Endothelial cell of umbilical vein (primary cell): ENCODE data around the gene PNLIP. TPM values are rescaled to one million over a fixed set of nuclear protein-coding genes. Genes with fewer than 3 reads are reported as not detected.

Source experiments
- BruUV-seq: library from RNA; stranded (reverse); fragments of 400-500 nt; replicated peaks from 2 replicates; lab custom pipeline; 2021; lab: Mats Ljungman, UMichigan
- CTCF ChIA-PET: fragments of 300-600, 350-600 bp; sonication (Branson Sonifier 250); formaldehyde crosslinking; loops from one replicate; lab custom pipeline; 2021; ENCODE audit warnings: antibody characterized with exemption, inconsistent platforms; lab: Charles Lee
- POLR2A ChIA-PET: fragments of 300-600, 350-600 bp; sonication (Branson Sonifier 250); formaldehyde crosslinking; loops from one replicate; lab custom pipeline; 2021; ENCODE audit warnings: antibody characterized with exemption, inconsistent platforms; lab: Charles Lee
- DNase-seq: peaks from one replicate; pipeline ENCODE4 v3.0.0-alpha.2; 2011; ENCODE audit warnings: low read depth, low spot score
- FAIRE-seq: peaks from 2 replicates; lab custom pipeline; 2011; peaks lifted over from hg19 to GRCh38; lab: Jason Lieb, UNC
- H2AFZ ChIP-seq: 2 replicates; pipeline ENCODE4 v1.6.0; 2012; ENCODE audit warnings: low read depth, low read length, control low read depth, inconsistent platforms
- H3K27ac ChIP-seq: 2 replicates; pipeline ENCODE4 v1.5.1; 2011; ENCODE audit warnings: low read depth, mild to moderate bottlenecking, control low read depth, low read length, moderate library complexity; ENCODE audit not compliant: insufficient read depth
- H3K27me3 ChIP-seq, 2 experiments: 2 replicates each; pipeline versions ENCODE4 v1.6.0 to v1.6.1; 2011; ENCODE audit warnings: low read length in 2 of 2, mixed read lengths in 1 of 2; ENCODE audit not compliant: control insufficient read depth in 2 of 2, insufficient read depth in 2 of 2
- H3K36me3 ChIP-seq, 2 experiments: 2 replicates in 1 of 2; 3 replicates in 1 of 2; pipeline ENCODE4 v1.5.1; 2011; ENCODE audit warnings: low read length in 2 of 2, mild to moderate bottlenecking in 1 of 2, moderate library complexity in 1 of 2; ENCODE audit not compliant: control insufficient read depth in 2 of 2, insufficient read depth in 2 of 2; ENCODE audit errors: extremely low read depth in 1 of 2
- H3K4me1 ChIP-seq: 3 replicates; pipeline ENCODE4 v1.5.1; 2011; ENCODE audit warnings: mild to moderate bottlenecking, low read length; ENCODE audit not compliant: control insufficient read depth, insufficient read depth; ENCODE audit errors: extremely low read depth
- H3K4me2 ChIP-seq: 2 replicates; pipeline ENCODE4 v1.6.1; 2011; ENCODE audit warnings: low read length, control low read depth, mixed read lengths; ENCODE audit not compliant: insufficient read depth
- H3K4me3 ChIP-seq, 3 experiments: fragments of 200-600 bp in 1 of 3; sonication (generic), shearing (Covaris generic) in 1 of 3; replicated peaks in 1 of 3; 2 replicates each; pipeline ENCODE4 v1.5.1; 2011 to 2016; ENCODE audit warnings: control low read depth in 3 of 3, low read length in 3 of 3, mild to moderate bottlenecking in 2 of 3, inconsistent platforms in 1 of 3, low read depth in 1 of 3, moderate library complexity in 1 of 3; ENCODE audit not compliant: insufficient read depth in 1 of 3
- H3K79me2 ChIP-seq: 2 replicates; pipeline ENCODE4 v1.6.0; 2012; ENCODE audit warnings: low read length, inconsistent platforms; ENCODE audit not compliant: control insufficient read depth, insufficient read depth
- H3K9ac ChIP-seq: replicated peaks from 2 replicates; pipeline ENCODE3; 2011; ENCODE audit warnings: low read length, control low read depth; ENCODE audit not compliant: insufficient read depth; ENCODE audit errors: extremely low read depth
- H3K9me1 ChIP-seq: replicated peaks from 3 replicates; pipeline ENCODE4 v1.6.0; 2011; ENCODE audit warnings: mild to moderate bottlenecking, low read length; ENCODE audit not compliant: control insufficient read depth, insufficient read depth; ENCODE audit errors: extremely low read depth
- H3K9me3 ChIP-seq: replicated peaks from 2 replicates; pipeline ENCODE4 v1.5.1; 2012; ENCODE audit warnings: low read length, inconsistent platforms; ENCODE audit not compliant: control insufficient read depth, insufficient read depth
- H4K20me1 ChIP-seq: replicated peaks from 2 replicates; pipeline ENCODE3; 2011; ENCODE audit warnings: mild to moderate bottlenecking, low read length; ENCODE audit not compliant: control insufficient read depth, insufficient read depth; ENCODE audit errors: extremely low read depth
- EZH2 ChIP-seq: IDR thresholded peaks from 2 replicates; pipeline ENCODE4 v1.6.1; 2012; ENCODE audit warnings: borderline replicate concordance, low read depth, mild to moderate bottlenecking, moderate library complexity, low read length, inconsistent platforms; ENCODE audit not compliant: severe bottlenecking
- MYC ChIP-seq: IDR thresholded peaks from one replicate; pipeline ENCODE4 v1.6.1; 2011; ENCODE audit warnings: mild to moderate bottlenecking, low read depth, low read length
- POLR2AphosphoS5 ChIP-seq: IDR thresholded peaks from 2 replicates; pipeline ENCODE4 v1.6.1; 2012; ENCODE audit warnings: low read depth, mild to moderate bottlenecking, control low read depth, low read length, moderate library complexity; ENCODE audit not compliant: insufficient read depth
- dilution Hi-C: fragments of 300-500 bp; cut with MboI; formaldehyde crosslinking; loops from one replicate; pipeline ENCODE4 v1.15.0; 2019; ENCODE audit warnings: low sequenced_read_pairs; ENCODE audit not compliant: extremely low pct_ligation_motif_present
- intact Hi-C: fragments of 100-400 bp; cut with micrococcal nuclease; formaldehyde crosslinking; loops from one replicate; pipeline ENCODE4 v1.10.0; 2022
- polyA plus RNA-seq, 4 experiments: library from polyadenylated mRNA; depleted of rRNA in 3 of 4; stranded (reverse) in 3 of 4; unstranded in 1 of 4; fragments of >200 nt; gene quantifications; 2 replicates each; pipeline versions ENCODE4 v1.2.1 to v1.2.3, GENCODE V29; 2011 to 2012; ENCODE audit warnings: missing spikeins in 1 of 4
- total RNA-seq: library from RNA; stranded (reverse); gene quantifications from 2 replicates; pipeline ENCODE4 v1.2.3, GENCODE V29; 2021
- TF ChIP-seq, protein P1 (sequence below), 2 donors: IDR thresholded peaks; 1 replicate in 1 of 2; 2 replicates in 1 of 2; pipeline ENCODE4 v1.5.1; 2011; ENCODE audit warnings: low read length in 2 of 2, mild to moderate bottlenecking in 2 of 2, moderate library complexity in 2 of 2, control low read depth in 1 of 2, inconsistent platforms in 1 of 2, low read depth in 1 of 2; ENCODE audit not compliant: insufficient read depth in 1 of 2; ENCODE audit errors: extremely low read depth in 1 of 2
- TF ChIP-seq, protein P2 (sequence below): IDR thresholded peaks from 2 replicates; pipeline ENCODE4 v1.6.1; 2011; ENCODE audit not compliant: insufficient read depth, insufficient read length

PNLIP gene
- total and polyA plus RNA-seq, 2 donors (not counting 3 experiments of a cell fraction or from before 2014, with no cell fraction given), result not detected

DNA sequence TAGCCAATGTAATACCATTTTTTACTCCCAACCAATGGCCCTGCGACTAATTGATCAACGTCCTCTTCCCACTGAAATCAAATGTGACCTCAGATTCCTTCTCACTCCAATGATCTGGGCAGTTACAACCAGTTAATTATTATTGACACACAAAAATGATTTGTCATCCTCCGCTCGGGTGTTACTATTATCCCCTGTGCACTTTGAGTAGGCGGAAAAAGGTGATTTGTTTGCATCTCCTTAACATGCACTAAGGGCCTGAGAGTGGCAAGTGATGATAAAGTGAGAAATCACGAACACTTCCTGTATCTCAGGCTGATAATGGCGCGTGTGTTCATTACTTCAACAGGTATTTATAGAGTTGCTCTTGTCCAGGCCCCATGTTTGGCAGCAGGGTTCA lies 40.9 kb upstream of the PNLIP start:
- no peak overlapping the region for H3K4me3 ChIP-seq
- H3K9me3 ChIP-seq, result no peaks in the 10 kb centered on the region
- H3K27ac ChIP-seq, result no peak overlapping the region
- intact Hi-C loops, result no loop called here
- no peak overlapping the region for H3K9ac ChIP-seq
- no peaks in the 10 kb centered on the region for H4K20me1 ChIP-seq
- dilution Hi-C loops, result no loop called here
- DNase-seq (no peak), FAIRE-seq (no peak)
- H2AFZ ChIP-seq, result no peak overlapping the region
- no peaks in the 10 kb centered on the region for H3K79me2 ChIP-seq
- no peak overlapping the region for H3K4me2 ChIP-seq
- H3K27me3 ChIP-seq, result no peaks in the 10 kb centered on the region
- H3K36me3 ChIP-seq, result no peaks in the 10 kb centered on the region
- H3K4me1 ChIP-seq, result no peaks in the 10 kb centered on the region
- TF ChIP-seq EZH2, result no peak
- no peak for TF ChIP-seq MYC
- TF ChIP-seq, protein P1, sequence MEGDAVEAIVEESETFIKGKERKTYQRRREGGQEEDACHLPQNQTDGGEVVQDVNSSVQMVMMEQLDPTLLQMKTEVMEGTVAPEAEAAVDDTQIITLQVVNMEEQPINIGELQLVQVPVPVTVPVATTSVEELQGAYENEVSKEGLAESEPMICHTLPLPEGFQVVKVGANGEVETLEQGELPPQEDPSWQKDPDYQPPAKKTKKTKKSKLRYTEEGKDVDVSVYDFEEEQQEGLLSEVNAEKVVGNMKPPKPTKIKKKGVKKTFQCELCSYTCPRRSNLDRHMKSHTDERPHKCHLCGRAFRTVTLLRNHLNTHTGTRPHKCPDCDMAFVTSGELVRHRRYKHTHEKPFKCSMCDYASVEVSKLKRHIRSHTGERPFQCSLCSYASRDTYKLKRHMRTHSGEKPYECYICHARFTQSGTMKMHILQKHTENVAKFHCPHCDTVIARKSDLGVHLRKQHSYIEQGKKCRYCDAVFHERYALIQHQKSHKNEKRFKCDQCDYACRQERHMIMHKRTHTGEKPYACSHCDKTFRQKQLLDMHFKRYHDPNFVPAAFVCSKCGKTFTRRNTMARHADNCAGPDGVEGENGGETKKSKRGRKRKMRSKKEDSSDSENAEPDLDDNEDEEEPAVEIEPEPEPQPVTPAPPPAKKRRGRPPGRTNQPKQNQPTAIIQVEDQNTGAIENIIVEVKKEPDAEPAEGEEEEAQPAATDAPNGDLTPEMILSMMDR (IDR thresholded peaks at IDR 0.05; ENCODE audit: extremely low read depth in 1 of 2, insufficient read depth in 1 of 2, low read depth in 1 of 2, low read length in 2 of 2), result no peak
- TF ChIP-seq, protein P2, sequence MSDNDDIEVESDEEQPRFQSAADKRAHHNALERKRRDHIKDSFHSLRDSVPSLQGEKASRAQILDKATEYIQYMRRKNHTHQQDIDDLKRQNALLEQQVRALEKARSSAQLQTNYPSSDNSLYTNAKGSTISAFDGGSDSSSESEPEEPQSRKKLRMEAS, result no peak
- no peak for TF ChIP-seq POLR2AphosphoS5
- POLR2A ChIA-PET, result no interaction called here
- H3K9me1 ChIP-seq, result no peaks in the 10 kb centered on the region
- BruUV-seq, result no TSS peak
- CTCF ChIA-PET, result no interaction called here

DNA sequence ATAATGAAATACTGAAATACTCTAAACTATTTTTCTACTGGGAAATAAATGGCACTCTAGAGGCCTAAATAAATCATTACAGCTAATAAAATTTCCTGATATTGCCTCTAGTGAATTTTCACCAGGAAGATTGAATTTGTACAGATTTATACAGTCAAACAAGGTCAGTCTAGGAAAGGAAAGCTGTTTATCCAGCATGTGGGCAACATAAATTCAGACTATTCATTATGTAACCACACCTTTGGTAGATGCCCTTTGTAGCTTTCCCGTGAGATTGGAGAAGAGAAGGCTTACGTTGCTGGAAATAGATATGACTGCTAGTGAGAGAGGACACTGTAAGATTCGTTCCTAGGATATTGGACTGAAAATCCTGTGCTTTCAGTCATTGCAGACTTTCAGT lies 35.2 kb upstream of the PNLIP start:
- ChIA-PET POLR2A (no interaction called here), CTCF (interaction anchor here (1.2 kb wide), 1 partner anchor 11 kb away, joined by 3 read pairs; no protein-coding TSS in a partner anchor)
- BruUV-seq, result no TSS peak
- H4K20me1 ChIP-seq, result no peaks in the 10 kb centered on the region
- no peaks in the 10 kb centered on the region for H3K27me3 ChIP-seq
- H3K4me1 ChIP-seq, result no peaks in the 10 kb centered on the region
- no peak for TF ChIP-seq POLR2AphosphoS5
- no peaks in the 10 kb centered on the region for H3K79me2 ChIP-seq
- no peaks in the 10 kb centered on the region for H3K9me3 ChIP-seq
- H3K4me3 ChIP-seq, result no peak overlapping the region
- intact Hi-C loops (no loop called here), dilution Hi-C loops (no loop called here)
- no peak overlapping the region for H3K9ac ChIP-seq
- H3K4me2 ChIP-seq, result no peak overlapping the region
- H3K9me1 ChIP-seq, result no peaks in the 10 kb centered on the region
- no peak overlapping the region for H3K27ac ChIP-seq
- no peak overlapping the region for H2AFZ ChIP-seq
- no peaks in the 10 kb centered on the region for H3K36me3 ChIP-seq
- DNase-seq (no peak), FAIRE-seq (no peak)
